ENCODE results near the gene AGTRAP. TPM values are rescaled to one million over a fixed set of nuclear protein-coding genes. Genes with fewer than 3 reads are reported as not detected.

AGTRAP gene
- total RNA-seq, 4 donors from 2014 or later = 4.1 to 34.7 (median 31.2) TPM

GRCh38 chr1:11761285-11761684 is 25.3 kb downstream of the AGTRAP start:
- intact Hi-C loops (cut with DNase I; ENCODE audit: low total_unique reads) = no loop called here
- Histone ChIP-seq H3K27me3 (peaks cover 0 to 4% of the 10 kb centered on the region in 2 donors), H3K27ac (no peak overlapping the region), H3K4me1 (no peaks in the 10 kb centered on the region), H3K9me3 (no peaks in the 10 kb centered on the region), H3K4me3 (no peak overlapping the region), H3K36me3 (no peaks in the 10 kb centered on the region)
- TF ChIP-seq POLR2A (IDR thresholded peaks at IDR 0.05) (no peak), CTCF (IDR thresholded peaks at IDR 0.05) (no peak)
- no peak for DNase-seq

- Histone ChIP-seq H3K4me3 (no peak within 1 kb of the TSS), H3K27me3 (peaks cover 0 to 4% of the 10 kb centered on the region in 2 donors), H3K9me3 (no peaks in the 10 kb centered on the region), H3K4me1 (no peaks in the 10 kb centered on the region), H3K27ac (no peak within 1 kb of the TSS), H3K36me3 (no peaks in the 10 kb centered on the region)
- no peak for DNase-seq
- TF ChIP-seq POLR2A (IDR thresholded peaks at IDR 0.05) (no peak), CTCF (IDR thresholded peaks at IDR 0.05) (no peak)
- intact Hi-C loops (cut with DNase I; ENCODE audit: low total_unique reads) = no loop called here
These were observed 26.1 kb downstream of the AGTRAP start, which contains the start of gene C1orf167 for GRCh38 chr1:11761988-11762406. Gene C1orf167 (plus strand): TSS chr1:11762193. CDS start chr1:11764401, 2,208 bp downstream.

- TF ChIP-seq POLR2A (IDR thresholded peaks at IDR 0.05) (no peak), CTCF (IDR thresholded peaks at IDR 0.05) (no peak)
- H3K36me3 ChIP-seq = no peaks in the 10 kb centered on the region
- H3K27me3 ChIP-seq = peaks cover 0 to 4% of the 10 kb centered on the region in 2 donors
- no peak overlapping the region for H3K4me3 ChIP-seq
- no peaks in the 10 kb centered on the region for H3K9me3 ChIP-seq
- no peaks in the 10 kb centered on the region for H3K4me1 ChIP-seq
- intact Hi-C loops (cut with DNase I; ENCODE audit: low total_unique reads) = no loop called here
- H3K27ac ChIP-seq = no peak overlapping the region
- no peak for DNase-seq
These were observed 28.2 kb downstream of the AGTRAP start for GRCh38 chr1:11764115-11764514.

GRCh38 chr1:11764519-11764918 is 28.6 kb downstream of the AGTRAP start:
- Histone ChIP-seq H3K27ac (no peak overlapping the region), H3K36me3 (no peaks in the 10 kb centered on the region), H3K4me1 (no peaks in the 10 kb centered on the region), H3K27me3 (peaks cover 0 to 4% of the 10 kb centered on the region in 2 donors), H3K9me3 (no peaks in the 10 kb centered on the region), H3K4me3 (no peak overlapping the region)
- intact Hi-C loops (cut with DNase I; ENCODE audit: low total_unique reads) = no loop called here
- TF ChIP-seq CTCF (IDR thresholded peaks at IDR 0.05) (no peak), POLR2A (IDR thresholded peaks at IDR 0.05) (no peak)
- DNase-seq = no peak

GRCh38 chr1:11765661-11766428 is 29.9 kb downstream of the AGTRAP start:
- TF ChIP-seq CTCF (IDR thresholded peaks at IDR 0.05) (no peak), POLR2A (IDR thresholded peaks at IDR 0.05) (no peak)
- Histone ChIP-seq H3K9me3 (no peaks in the 10 kb centered on the region), H3K4me1 (no peaks in the 10 kb centered on the region), H3K27ac (no peak overlapping the region), H3K27me3 (peaks cover 0 to 4% of the 10 kb centered on the region in 2 donors), H3K4me3 (no peak overlapping the region), H3K36me3 (no peaks in the 10 kb centered on the region)
- DNase-seq = no peak
- intact Hi-C loops (cut with DNase I; ENCODE audit: low total_unique reads) = no loop called here

All from uterus (tissue), 4 donors.